ENCODE results near the gene ZNF469.

The ZNF469 gene

GRCh38 chr16:88424587-88425235, 42.0 kb downstream of the ZNF469 start:
- no peak for TF ChIP-seq CTCF (IDR thresholded peaks at IDR 0.05; ENCODE audit: control insufficient read depth, insufficient read depth, low read depth, low read length, missing control alignments)
- no peak overlapping the region for H3K4me3 ChIP-seq (ENCODE audit: control insufficient read depth, low read depth, low read length)
- no peak for DNase-seq (ENCODE audit: low read depth)

DNA sequence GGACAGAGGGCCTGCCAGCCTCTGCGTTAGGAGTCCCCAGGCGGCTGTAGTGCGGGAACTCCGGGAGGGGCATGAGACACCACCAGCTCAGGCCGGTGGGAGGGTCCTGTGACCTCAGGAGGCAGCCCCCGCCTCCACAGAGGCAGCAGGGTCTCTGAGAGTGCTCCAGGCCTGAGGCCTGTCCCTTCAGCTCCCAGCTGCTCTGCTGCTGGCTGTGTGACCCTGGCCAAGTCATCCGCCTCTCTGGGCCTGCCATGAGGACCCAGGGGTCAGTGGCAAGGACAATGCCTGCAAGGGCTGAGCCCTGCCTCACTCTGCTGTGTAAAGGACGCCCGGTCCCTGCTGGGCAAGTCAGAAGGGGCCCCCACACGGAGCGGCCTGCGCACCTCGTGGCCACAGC, 43.3 kb downstream of the ZNF469 start:
- no peak for TF ChIP-seq CTCF (IDR thresholded peaks at IDR 0.05; ENCODE audit: control insufficient read depth, insufficient read depth, low read depth, low read length, missing control alignments)
- DNase-seq (ENCODE audit: low read depth), result no peak
- no peak overlapping the region for H3K4me3 ChIP-seq (ENCODE audit: control insufficient read depth, low read depth, low read length)

- TF ChIP-seq CTCF (IDR thresholded peaks at IDR 0.05; ENCODE audit: control insufficient read depth, insufficient read depth, low read depth, low read length, missing control alignments), result no peak
- DNase-seq (ENCODE audit: low read depth), result no peak
- H3K4me3 ChIP-seq (ENCODE audit: control insufficient read depth, low read depth, low read length), result no peak overlapping the region
Measured at GRCh38 chr16:88427376-88427775, 44.6 kb downstream of the ZNF469 start.

GRCh38 chr16:88428156-88428555, 45.4 kb downstream of the ZNF469 start:
- no peak for DNase-seq (ENCODE audit: low read depth)
- TF ChIP-seq CTCF (IDR thresholded peaks at IDR 0.05; ENCODE audit: control insufficient read depth, insufficient read depth, low read depth, low read length, missing control alignments), result no peak
- no peak overlapping the region for H3K4me3 ChIP-seq (ENCODE audit: control insufficient read depth, low read depth, low read length)

- no peak for DNase-seq (ENCODE audit: low read depth)
- H3K4me3 ChIP-seq (ENCODE audit: control insufficient read depth, low read depth, low read length), result no peak overlapping the region
- no peak for TF ChIP-seq CTCF (IDR thresholded peaks at IDR 0.05; ENCODE audit: control insufficient read depth, insufficient read depth, low read depth, low read length, missing control alignments)
Measured at GRCh38 chr16:88428616-88429386, 46.0 kb downstream of the ZNF469 start.

GRCh38 chr16:88429387-88430184, 46.8 kb downstream of the ZNF469 start:
- DNase-seq (ENCODE audit: low read depth), result no peak
- H3K4me3 ChIP-seq (ENCODE audit: control insufficient read depth, low read depth, low read length), result no peak overlapping the region
- no peak for TF ChIP-seq CTCF (IDR thresholded peaks at IDR 0.05; ENCODE audit: control insufficient read depth, insufficient read depth, low read depth, low read length, missing control alignments)
